Measurements from ENCODE around the gene WWC1.

- TF ChIP-seq, protein P1, sequence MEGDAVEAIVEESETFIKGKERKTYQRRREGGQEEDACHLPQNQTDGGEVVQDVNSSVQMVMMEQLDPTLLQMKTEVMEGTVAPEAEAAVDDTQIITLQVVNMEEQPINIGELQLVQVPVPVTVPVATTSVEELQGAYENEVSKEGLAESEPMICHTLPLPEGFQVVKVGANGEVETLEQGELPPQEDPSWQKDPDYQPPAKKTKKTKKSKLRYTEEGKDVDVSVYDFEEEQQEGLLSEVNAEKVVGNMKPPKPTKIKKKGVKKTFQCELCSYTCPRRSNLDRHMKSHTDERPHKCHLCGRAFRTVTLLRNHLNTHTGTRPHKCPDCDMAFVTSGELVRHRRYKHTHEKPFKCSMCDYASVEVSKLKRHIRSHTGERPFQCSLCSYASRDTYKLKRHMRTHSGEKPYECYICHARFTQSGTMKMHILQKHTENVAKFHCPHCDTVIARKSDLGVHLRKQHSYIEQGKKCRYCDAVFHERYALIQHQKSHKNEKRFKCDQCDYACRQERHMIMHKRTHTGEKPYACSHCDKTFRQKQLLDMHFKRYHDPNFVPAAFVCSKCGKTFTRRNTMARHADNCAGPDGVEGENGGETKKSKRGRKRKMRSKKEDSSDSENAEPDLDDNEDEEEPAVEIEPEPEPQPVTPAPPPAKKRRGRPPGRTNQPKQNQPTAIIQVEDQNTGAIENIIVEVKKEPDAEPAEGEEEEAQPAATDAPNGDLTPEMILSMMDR (conservative IDR thresholded peaks at IDR 0.05): no peak
- no peak for TF ChIP-seq EZH2 (IDR thresholded peaks at IDR 0.05; ENCODE audit: low read depth)
Observed at GRCh38 chr5:168408561-168409305, 117.3 kb downstream of the WWC1 start.

All from PC-9 (cell line).